Naive thymus-derived CD8-positive, alpha-beta T cell (primary cell): ENCODE results near the gene ANXA11. TPM values are rescaled to one million over a fixed set of nuclear protein-coding genes. Genes with fewer than 3 reads are reported as not detected.
A peak's percentile ranks its signal among the peaks of the same experiment; 100 is the strongest.
"Not testable (repeated sequence)": the region's sequence is repeated elsewhere in the genome, so short reads cannot be mapped to it uniquely, and the experiment has no call there.

Source experiments
- ATAC-seq, 2 donors: fragments of 150-1000 bp; cut with Tn5 transposase in 1 of 2; sonication (Bioruptor Pico), chemical (Tn5 transposase) in 1 of 2; 1 replicate in 1 of 2; 2 replicates in 1 of 2; pipeline ENCODE4 v1.10.0; 2021; ENCODE audit warnings: mild to moderate bottlenecking in 2 of 2, moderate library complexity in 2 of 2
- POLR2A ChIA-PET: fragments of 350-600 bp; sonication (Branson Sonifier 250); formaldehyde crosslinking; loops from one replicate; lab custom pipeline; 2021; ENCODE audit warnings: antibody characterized with exemption; lab: Charles Lee
- DNase-seq, 10 donors: peaks; one replicate each; pipeline versions ENCODE4 v3.0.0 to v3.0.0-alpha.2; 2020 to 2022
- H3K27ac Mint-ChIP-seq, 10 donors: one replicate each; pipeline ENCODE4 v1.8.0; 2020 to 2022; ENCODE audit warnings: mild to moderate bottlenecking in 10 of 10, mixed read lengths in 10 of 10, moderate library complexity in 4 of 10, inconsistent platforms in 1 of 10
- H3K27me3 Mint-ChIP-seq, 5 donors: one replicate each; pipeline ENCODE4 v1.8.0; 2021 to 2022; ENCODE audit warnings: mixed read lengths in 5 of 5
- H3K36me3 Mint-ChIP-seq, 3 donors: one replicate each; pipeline ENCODE4 v1.8.0; 2020 to 2022; ENCODE audit warnings: mixed read lengths in 3 of 3, mild to moderate bottlenecking in 2 of 3, inconsistent platforms in 1 of 3
- H3K4me1 Mint-ChIP-seq, 4 donors: one replicate each; pipeline ENCODE4 v1.8.0; 2021 to 2022; ENCODE audit warnings: mixed read lengths in 4 of 4
- H3K4me3 Mint-ChIP-seq, 10 donors: one replicate each; pipeline ENCODE4 v1.8.0; 2020 to 2022; ENCODE audit warnings: mild to moderate bottlenecking in 10 of 10, mixed read lengths in 10 of 10, moderate library complexity in 6 of 10, inconsistent platforms in 1 of 10
- H3K9me3 Mint-ChIP-seq, 9 donors: one replicate each; pipeline ENCODE4 v1.8.0; 2020 to 2022; ENCODE audit warnings: mixed read lengths in 9 of 9, mild to moderate bottlenecking in 3 of 9, inconsistent platforms in 1 of 9, moderate library complexity in 1 of 9
- polyA plus RNA-seq, 3 donors: library from polyadenylated mRNA; unstranded; fragments of 300-500 nt; fragmentation: Illumina TruSeq; gene quantifications; one replicate each; pipeline ENCODE4 v1.2.3, GENCODE V29; 2021
- total RNA-seq, 8 experiments: library from RNA in 2 of 8; stranded (reverse) in 2 of 8; gene quantifications; one replicate each; pipeline ENCODE4 v1.2.3 and lab custom pipeline; 2021 to 2026

ANXA11 gene
- total and polyA plus RNA-seq, 5 experiments from 2014 or later = 199 to 294 (median 225) TPM

DNA sequence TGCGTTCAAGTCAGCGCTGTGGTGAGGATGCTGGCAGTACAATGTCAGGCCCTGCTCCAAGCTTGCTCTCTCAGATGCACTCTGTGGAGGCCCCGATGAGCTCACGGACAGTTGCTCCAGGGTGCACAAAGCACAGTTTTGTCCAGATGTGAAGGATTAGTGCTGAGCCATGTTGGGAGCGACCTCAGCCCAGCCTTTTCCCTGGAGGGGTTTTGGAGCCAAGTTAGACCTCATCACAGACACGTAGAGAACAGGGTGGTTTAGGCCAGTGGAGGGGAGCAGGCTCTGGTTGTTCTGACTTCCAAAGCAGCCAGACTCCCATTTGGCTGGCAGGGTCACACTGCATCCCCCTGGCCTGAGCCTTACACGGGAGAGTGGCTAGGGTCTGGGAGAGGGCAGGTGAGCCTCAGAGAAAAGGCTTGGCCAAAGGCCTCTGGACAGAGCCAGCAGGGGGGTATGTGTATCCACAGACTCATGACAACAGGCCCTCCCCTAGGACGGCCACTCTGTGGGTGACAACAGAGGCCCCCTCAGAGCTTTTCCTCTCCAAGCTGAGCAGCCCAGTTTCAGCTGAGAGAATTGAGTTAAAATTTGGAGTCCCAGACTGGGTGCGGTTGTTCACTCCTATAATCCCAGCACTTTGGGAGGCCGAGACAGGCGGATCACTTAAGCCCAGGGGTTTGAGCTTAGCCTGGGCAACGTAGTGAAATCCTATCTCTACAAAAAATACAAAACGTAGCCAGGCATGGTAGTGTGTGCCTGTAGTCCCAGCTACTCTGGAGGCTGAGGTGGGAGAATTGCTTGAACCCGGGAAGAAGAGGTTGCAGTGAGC is 68.1 kb downstream of the ANXA11 start:
- Mint-ChIP-seq H3K36me3 (no peaks in the 10 kb centered on the region), H3K27ac (peak overlapping the region in 1 of 10 donors; percentile 48), H3K27me3 (peaks cover 7 to 42% (median 26%) of the 10 kb centered on the region in 5 donors), H3K4me3 (no peak overlapping the region), H3K9me3 (no peaks in the 10 kb centered on the region), H3K4me1 (peaks cover 4 to 9% (median 5%) of the 10 kb centered on the region in 4 donors)
- POLR2A ChIA-PET = no interaction called here
- no peak for DNase-seq
- no peak for ATAC-seq

GRCh38 chr10:80136134-80136571 is 69.2 kb downstream of the ANXA11 start:
- H3K36me3 Mint-ChIP-seq = no peaks in the 10 kb centered on the region
- no peaks in the 10 kb centered on the region for H3K9me3 Mint-ChIP-seq
- POLR2A ChIA-PET = no interaction called here
- DNase-seq (no peak), ATAC-seq (no peak)
- H3K4me3 Mint-ChIP-seq = no peak overlapping the region
- H3K27ac Mint-ChIP-seq = no peak overlapping the region
- H3K4me1 Mint-ChIP-seq = peaks cover 5 to 9% (median 8%) of the 10 kb centered on the region in 4 donors
- peaks cover 14 to 51% (median 36%) of the 10 kb centered on the region in 5 donors for H3K27me3 Mint-ChIP-seq

DNA sequence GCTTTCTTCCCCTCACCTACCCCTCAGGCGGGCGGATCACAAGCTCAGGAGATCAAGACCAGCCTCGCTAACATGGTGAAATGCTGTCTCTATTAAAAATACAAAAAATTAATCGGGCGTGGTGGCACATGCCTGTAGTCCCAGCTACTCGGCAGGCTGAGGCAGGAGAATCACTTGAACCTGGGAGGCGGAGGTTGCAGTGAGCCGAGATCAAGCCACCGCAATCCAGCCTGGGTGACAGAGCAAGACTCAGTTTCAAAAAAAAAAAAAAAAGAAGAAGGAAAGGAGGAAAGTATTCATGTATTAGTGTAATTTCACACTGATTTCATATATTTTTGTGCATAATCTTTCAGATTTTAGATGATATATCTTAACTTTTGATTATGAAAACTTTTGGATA is 71.7 kb downstream of the ANXA11 start:
- H3K4me3 Mint-ChIP-seq, H3K36me3 Mint-ChIP-seq, DNase-seq, H3K27ac Mint-ChIP-seq, ATAC-seq, H3K9me3 Mint-ChIP-seq, POLR2A ChIA-PET, H3K4me1 Mint-ChIP-seq: not testable (repeated sequence)
- H3K27me3 Mint-ChIP-seq = peaks cover 18 to 42% (median 32%) of the 10 kb centered on the region in 5 donors

- DNase-seq = no peak
- Mint-ChIP-seq H3K4me1 (peaks cover 3 to 9% (median 8%) of the 10 kb centered on the region in 4 donors), H3K4me3 (peak overlapping the region in 4 of 10 donors; percentile 19 to 77 (median 47)), H3K9me3 (no peaks in the 10 kb centered on the region), H3K27me3 (peaks cover 18 to 42% (median 31%) of the 10 kb centered on the region in 5 donors), H3K36me3 (no peaks in the 10 kb centered on the region), H3K27ac (peak overlapping the region in 1 of 10 donors; percentile 21)
- POLR2A ChIA-PET = no interaction called here
- no peak for ATAC-seq
Observed at GRCh38 chr10:80133206-80133605, 72.1 kb downstream of the ANXA11 start.

- DNase-seq = no peak
- POLR2A ChIA-PET = interaction anchor here (1.0 kb wide), 1 partner anchor 14 kb away, joined by 4 read pairs; no protein-coding TSS in a partner anchor
- peak within 1 kb of the TSS in 2 of 10 donors; percentile 21 to 83 for H3K27ac Mint-ChIP-seq
- peak within 1 kb of the TSS; percentile 8 to 77 (median 31) for H3K4me3 Mint-ChIP-seq
- H3K4me1 Mint-ChIP-seq = peaks cover 3 to 9% (median 8%) of the 10 kb centered on the region in 4 donors
- H3K27me3 Mint-ChIP-seq = peaks cover 15 to 42% (median 29%) of the 10 kb centered on the region in 5 donors
- H3K36me3 Mint-ChIP-seq = no peaks in the 10 kb centered on the region
- no peak for ATAC-seq
- no peaks in the 10 kb centered on the region for H3K9me3 Mint-ChIP-seq
Observed at GRCh38 chr10:80132299-80133139, 72.8 kb downstream of the ANXA11 start, which contains the start of gene PLAC9. PLAC9 (plus strand) TSS chr10:80132730; CDS start chr10:80132763, 33 bp downstream.

- ATAC-seq (no peak), DNase-seq (no peak)
- peaks cover 3 to 9% (median 8%) of the 10 kb centered on the region in 4 donors for H3K4me1 Mint-ChIP-seq
- no peak overlapping the region for H3K4me3 Mint-ChIP-seq
- POLR2A ChIA-PET = interaction anchor here (1.0 kb wide), 1 partner anchor 12 kb away, joined by 4 read pairs; no protein-coding TSS in a partner anchor
- no peaks in the 10 kb centered on the region for H3K9me3 Mint-ChIP-seq
- no peak overlapping the region for H3K27ac Mint-ChIP-seq
- H3K36me3 Mint-ChIP-seq = no peaks in the 10 kb centered on the region
- H3K27me3 Mint-ChIP-seq = peaks cover 15 to 42% (median 29%) of the 10 kb centered on the region in 5 donors
Observed at GRCh38 chr10:80131499-80131901, 73.8 kb downstream of the ANXA11 start.

DNA sequence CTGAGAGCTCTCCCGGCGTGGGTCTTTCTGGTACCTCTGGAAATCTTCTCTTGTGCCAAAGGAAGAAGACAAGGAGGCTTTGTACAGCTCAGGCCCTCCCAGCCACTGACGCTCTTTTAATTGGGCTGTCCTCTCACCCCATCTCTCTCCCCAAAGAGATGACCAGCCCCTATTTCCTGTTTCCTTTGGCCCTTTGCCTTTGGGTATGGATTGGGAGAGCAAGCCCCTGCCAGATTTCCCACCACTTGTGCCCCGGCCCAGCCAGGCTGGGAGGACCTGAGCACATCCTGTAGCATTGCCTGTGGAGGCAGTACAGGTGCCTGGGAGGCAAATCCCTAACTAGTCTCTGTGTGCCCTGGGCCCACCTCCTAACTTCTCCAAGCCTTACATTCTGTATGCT is 78.5 kb downstream of the ANXA11 start:
- ATAC-seq = no peak
- H3K9me3 Mint-ChIP-seq = no peaks in the 10 kb centered on the region
- POLR2A ChIA-PET = no interaction called here
- H3K36me3 Mint-ChIP-seq = no peaks in the 10 kb centered on the region
- DNase-seq = no peak
- H3K4me1 Mint-ChIP-seq = peaks cover 0 to 2% (median under 1%) of the 10 kb centered on the region in 4 donors
- no peak overlapping the region for H3K4me3 Mint-ChIP-seq
- peak overlapping the region in 1 of 10 donors; percentile 52 for H3K27ac Mint-ChIP-seq
- H3K27me3 Mint-ChIP-seq = peaks cover 11 to 16% (median 14%) of the 10 kb centered on the region in 5 donors

DNA sequence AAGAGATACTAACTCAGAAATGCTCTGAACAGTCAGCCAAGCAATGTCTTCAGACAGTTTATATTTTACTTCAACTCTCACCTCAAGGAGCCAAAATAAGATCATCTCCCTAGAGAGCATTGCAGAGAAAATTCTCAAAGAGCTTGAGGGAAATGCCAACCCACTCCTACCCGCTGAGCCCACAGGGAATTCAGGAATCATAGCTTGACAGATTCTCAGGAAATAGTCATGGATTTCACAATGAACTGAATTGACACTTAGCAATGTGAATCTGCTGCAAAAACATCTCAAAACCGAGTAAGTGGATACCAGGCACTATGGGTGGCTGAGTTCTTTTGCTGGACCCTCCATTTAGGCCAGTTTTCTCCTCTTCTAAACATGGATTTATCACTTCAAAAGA is 82.6 kb downstream of the ANXA11 start:
- peak overlapping the region in 2 of 10 donors; percentile 36 to 53 for H3K27ac Mint-ChIP-seq
- DNase-seq (no peak), ATAC-seq (no peak)
- H3K4me3 Mint-ChIP-seq = no peak overlapping the region
- H3K9me3 Mint-ChIP-seq = no peaks in the 10 kb centered on the region
- H3K36me3 Mint-ChIP-seq = no peaks in the 10 kb centered on the region
- H3K27me3 Mint-ChIP-seq = peaks cover 2 to 23% (median 7%) of the 10 kb centered on the region in 5 donors
- no peaks in the 10 kb centered on the region for H3K4me1 Mint-ChIP-seq
- POLR2A ChIA-PET = no interaction called here

- Mint-ChIP-seq H3K27ac (peak overlapping the region in 1 of 10 donors; percentile 53), H3K4me1 (no peaks in the 10 kb centered on the region), H3K36me3 (no peaks in the 10 kb centered on the region), H3K4me3 (no peak overlapping the region), H3K27me3 (peaks cover 2 to 23% (median 7%) of the 10 kb centered on the region in 5 donors), H3K9me3 (no peaks in the 10 kb centered on the region)
- no peak for ATAC-seq
- DNase-seq = no peak
- POLR2A ChIA-PET = no interaction called here
Observed at GRCh38 chr10:80122110-80122710, 83.1 kb downstream of the ANXA11 start.

DNA sequence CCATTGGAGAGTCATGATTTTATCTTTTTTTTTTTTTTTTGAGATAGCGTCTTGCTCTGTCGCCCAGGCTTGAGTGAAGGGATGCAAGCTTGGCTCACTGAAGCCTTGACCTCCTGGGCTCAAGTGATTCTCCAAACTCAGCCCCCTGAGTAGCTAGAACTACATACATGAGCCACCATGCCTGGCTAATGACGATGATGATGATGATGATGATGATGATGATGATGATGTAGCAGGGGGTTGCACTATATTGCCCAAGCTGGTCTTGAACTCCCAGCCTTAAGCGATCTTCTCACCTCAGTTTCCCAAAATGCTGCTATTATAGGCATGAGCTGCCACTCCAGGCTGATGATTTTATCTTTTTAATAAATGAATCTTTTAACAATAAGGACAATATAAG is 86.7 kb downstream of the ANXA11 start:
- Mint-ChIP-seq H3K9me3 (no peaks in the 10 kb centered on the region), H3K36me3 (no peaks in the 10 kb centered on the region), H3K4me3 (no peak overlapping the region), H3K4me1 (no peaks in the 10 kb centered on the region), H3K27ac (no peak overlapping the region), H3K27me3 (peaks cover 0 to 23% (median 4%) of the 10 kb centered on the region in 5 donors)
- POLR2A ChIA-PET = interaction anchor here (1.1 kb wide), 1 partner anchor 13 kb away, joined by 4 read pairs; no protein-coding TSS in a partner anchor
- ATAC-seq = no peak
- no peak for DNase-seq

GRCh38 chr10:80110986-80111385 is 94.4 kb downstream of the ANXA11 start:
- H3K36me3 Mint-ChIP-seq = peaks cover 0 to 35% (median 17%) of the 10 kb centered on the region in 3 donors
- H3K4me3 Mint-ChIP-seq = peak overlapping the region in 1 of 10 donors; percentile 14
- no peaks in the 10 kb centered on the region for H3K27me3 Mint-ChIP-seq
- POLR2A ChIA-PET = no interaction called here
- ATAC-seq (no peak), DNase-seq (no peak)
- no peaks in the 10 kb centered on the region for H3K4me1 Mint-ChIP-seq
- peak overlapping the region in 1 of 10 donors; percentile 67 for H3K27ac Mint-ChIP-seq
- H3K9me3 Mint-ChIP-seq = peaks cover 0 to 44% (median 17%) of the 10 kb centered on the region in 9 donors
